D721Med (cell line): ENCODE measurements around the gene ARHGAP28.

Experiments used
- DNase-seq: peaks from one replicate; pipeline ENCODE4 v3.0.0; 2011; ENCODE audit warnings: low spot score; ENCODE audit not compliant: insufficient read length
- FAIRE-seq: peaks from 2 replicates; lab custom pipeline; 2011; peaks lifted over from hg19 to GRCh38; lab: Jason Lieb, UNC
- CTCF ChIP-seq: IDR thresholded peaks from 2 replicates; pipeline ENCODE4 v1.5.1; 2012; ENCODE audit warnings: mild to moderate bottlenecking, control low read depth; ENCODE audit not compliant: insufficient read depth; ENCODE audit errors: missing control alignments

The ARHGAP28 gene

GRCh38 chr18:6729247-6730091 lies at the start of gene ARHGAP28:
Gene ARHGAP28 (plus strand): TSS chr18:6729716. CDS start chr18:6729822, 106 bp downstream.
- TF ChIP-seq CTCF: peak; percentile 24
- FAIRE-seq (no peak), DNase-seq (peak; percentile 27)

GRCh38 chr18:6681331-6681875 lies 48.1 kb upstream of the ARHGAP28 start:
- DNase-seq: no peak
- peak; percentile 21 for FAIRE-seq
- TF ChIP-seq CTCF: no peak

GRCh38 chr18:6682437-6683111 lies 46.9 kb upstream of the ARHGAP28 start:
- DNase-seq (no peak), FAIRE-seq (no peak)
- no peak for TF ChIP-seq CTCF

- FAIRE-seq (no peak), DNase-seq (no peak)
- no peak for TF ChIP-seq CTCF
Measured at GRCh38 chr18:6683112-6683876, 46.2 kb upstream of the ARHGAP28 start.

DNA sequence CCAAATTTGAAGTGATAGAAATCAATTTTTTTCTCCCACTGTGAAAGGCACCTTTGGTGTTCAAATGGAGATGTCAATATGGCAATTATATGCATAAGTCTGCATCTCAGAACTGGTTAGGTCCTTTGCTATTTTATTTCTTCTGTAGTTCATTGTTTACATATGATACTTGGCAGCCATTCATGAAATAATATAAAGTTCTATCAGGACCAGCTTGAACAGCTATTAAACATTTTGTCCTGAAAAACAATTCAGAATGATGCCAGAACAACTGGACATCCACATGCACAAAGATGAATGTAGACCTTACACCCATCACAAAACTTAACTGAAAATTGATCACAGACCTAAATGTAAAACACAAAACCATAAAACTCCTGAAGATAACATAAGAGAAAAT lies 41.8 kb upstream of the ARHGAP28 start:
- FAIRE-seq (peak; percentile 21), DNase-seq (no peak)
- TF ChIP-seq CTCF: no peak

- FAIRE-seq (peak; percentile 38), DNase-seq (no peak)
- TF ChIP-seq CTCF: no peak
Measured at GRCh38 chr18:6708890-6709289, 20.6 kb upstream of the ARHGAP28 start.
